GF-D8 (cell line): ENCODE measurements around the gene MTNR1A.

Source experiments
- DNase-seq: peaks from one replicate; lab custom pipeline; 2025; lab: John Stamatoyannopoulos, UW

MTNR1A gene

DNA sequence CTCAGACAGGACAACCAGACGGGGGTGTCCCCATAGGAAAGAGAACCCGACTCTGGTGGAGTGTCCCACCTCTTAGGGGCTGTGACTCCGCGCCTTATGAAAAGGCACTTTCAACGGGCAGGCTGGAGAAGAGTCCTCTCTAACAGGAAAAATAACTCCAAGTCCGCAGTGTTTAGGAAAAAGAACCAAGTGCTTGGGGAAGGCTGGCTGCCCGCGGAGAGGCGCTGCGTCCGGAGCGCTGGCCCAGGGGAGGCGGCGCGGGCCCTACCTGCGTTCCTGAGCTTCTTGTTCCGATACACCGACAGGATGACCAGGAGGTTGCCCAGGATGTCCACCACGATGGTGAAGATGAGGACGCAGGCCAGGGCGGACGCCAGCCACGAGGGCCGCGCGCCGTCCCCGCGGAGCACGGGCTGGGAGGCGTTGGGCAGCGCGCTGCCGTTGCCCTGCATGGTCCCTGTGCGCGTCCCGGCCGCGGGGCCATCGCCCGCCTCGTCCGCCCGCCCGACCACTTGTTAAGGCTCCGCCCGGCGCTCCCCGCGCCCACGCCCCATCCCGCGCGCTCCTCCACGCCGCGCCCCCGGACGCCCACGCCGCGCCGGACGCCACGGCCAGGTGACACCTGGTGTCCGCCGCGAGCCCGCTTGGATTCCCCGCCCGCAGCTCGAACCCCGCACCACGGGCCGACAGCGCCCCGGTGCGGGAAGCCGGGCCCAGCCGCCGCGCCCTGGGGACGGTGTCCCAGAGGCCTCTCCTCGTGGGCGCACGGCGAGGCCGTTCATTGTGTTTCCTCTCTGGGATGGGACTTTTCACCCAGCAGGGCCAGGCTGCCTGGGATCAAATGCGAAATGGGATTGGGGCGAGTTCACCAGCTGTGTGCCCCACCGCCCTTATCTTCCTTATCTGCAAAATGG, at the start of gene MTNR1A:
Gene MTNR1A (minus strand): TSS at position 654 of the 914 bp plus-strand sequence. CDS start 202 bp downstream, at position 452.
- no peak for DNase-seq

DNA sequence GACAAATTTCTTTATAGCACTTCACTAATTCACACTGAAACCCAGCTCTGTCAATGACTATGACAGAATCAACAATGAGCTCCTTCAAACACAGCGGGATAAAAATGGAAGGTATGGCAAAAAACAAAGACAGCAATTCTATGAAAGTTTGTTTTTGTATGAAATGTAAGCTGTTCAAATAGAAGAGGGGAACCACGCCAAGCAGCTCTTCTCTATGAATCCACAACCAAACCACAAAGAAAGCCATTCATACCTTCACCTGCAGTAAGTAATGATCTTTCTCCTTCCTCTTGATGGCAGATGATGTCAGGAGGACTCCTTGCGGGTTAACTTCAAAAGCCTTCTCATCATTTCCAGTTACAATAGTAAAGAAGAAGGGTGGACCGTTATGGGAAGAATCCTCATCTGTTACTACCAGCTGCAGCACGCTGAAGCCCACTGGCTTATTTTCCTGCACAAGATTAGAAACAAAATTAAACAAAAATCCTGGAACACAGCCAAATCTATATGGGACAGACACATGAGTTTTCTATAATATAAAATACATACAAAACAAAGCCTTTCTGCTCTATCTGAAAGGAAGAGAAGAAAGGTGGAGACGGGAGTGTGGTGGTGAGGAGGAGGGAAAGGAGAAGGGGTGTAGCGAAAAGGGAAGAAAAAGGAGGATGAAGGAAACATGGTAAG, 48.9 kb upstream of the MTNR1A start:
- DNase-seq, result no peak

DNA sequence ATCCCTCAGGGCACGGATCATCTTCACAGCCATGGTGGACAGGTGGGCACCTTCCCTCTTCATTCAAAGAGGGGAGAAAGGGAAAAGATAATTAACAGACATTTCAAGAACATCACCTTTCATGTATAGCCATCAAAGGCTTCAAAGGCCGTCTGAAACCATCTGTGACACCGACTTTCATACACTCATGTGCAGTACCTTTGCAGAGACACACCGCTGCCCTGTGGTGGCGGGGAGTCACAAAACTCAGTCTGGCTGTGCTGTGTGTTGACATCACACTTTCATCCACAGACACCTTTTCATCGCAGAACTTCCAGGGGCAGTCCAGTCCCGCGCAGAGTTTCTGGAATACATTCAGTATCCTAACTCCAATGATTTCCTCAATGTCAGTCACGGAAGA, 47.6 kb upstream of the MTNR1A start:
- DNase-seq, result no peak

DNA sequence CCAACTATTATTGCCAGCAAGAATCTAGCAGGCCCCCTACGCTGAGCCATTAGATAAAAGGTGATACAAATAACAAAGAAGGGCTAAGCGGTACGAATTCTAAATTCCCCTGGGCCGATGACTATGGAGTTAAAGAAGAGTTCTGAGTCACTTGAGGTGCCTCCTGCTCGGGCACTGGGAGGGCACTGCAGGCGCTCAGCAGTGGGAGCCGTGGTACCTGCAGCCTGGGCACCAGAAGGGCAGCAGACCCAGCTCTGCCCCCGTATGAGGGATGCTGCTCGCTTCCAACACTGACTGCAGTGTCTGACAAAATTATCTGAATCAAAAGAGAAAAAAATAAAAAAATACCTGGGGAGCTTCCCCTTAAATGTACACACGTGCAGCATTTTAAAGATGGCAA, 44.1 kb upstream of the MTNR1A start:
- no peak for DNase-seq

DNA sequence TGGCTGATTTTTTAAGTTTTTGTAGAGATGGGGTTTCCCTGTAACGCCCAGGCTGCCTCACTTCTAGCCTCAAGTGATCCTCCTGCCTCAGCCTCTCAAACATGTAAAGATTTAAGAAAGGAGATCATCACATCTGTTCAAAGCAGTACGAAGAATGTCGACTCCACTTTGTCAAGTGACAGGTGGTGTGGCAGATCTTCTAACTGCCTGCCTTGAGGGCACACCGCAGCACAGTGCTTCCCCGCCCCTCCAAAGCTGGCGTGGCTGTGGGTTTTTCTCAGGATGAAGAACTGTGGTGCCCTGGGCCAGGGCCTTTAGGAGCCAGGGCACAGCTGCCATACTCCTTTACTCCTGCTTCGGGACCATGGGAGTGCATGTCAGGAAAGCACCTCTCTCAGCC, 43.3 kb upstream of the MTNR1A start:
- no peak for DNase-seq

DNA sequence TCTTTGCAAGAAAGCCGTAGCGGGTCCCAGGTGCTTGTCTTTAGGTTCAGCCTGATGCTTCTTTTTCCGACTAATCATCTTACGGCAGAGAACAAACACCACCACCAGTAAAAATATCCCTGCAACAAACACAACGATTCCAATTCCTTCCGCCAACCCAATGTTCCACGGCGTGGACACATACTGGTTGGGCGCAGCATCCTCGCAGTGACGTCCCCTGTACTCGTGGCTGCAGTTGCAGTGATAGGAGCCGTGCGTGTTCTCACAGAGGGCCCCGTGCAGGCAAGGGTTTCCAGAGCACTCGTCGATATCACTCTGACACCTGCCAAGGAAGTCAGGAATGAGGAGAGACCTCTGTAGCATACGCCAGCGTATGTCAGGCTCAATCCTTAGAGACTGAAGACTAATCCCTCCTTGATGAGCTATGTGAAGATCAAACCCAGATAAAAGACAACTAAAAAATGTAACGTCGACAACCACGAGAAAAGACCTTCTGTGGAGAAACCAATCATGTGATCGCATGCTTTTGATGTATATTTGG, 41.6 kb upstream of the MTNR1A start:
- DNase-seq, result no peak

DNA sequence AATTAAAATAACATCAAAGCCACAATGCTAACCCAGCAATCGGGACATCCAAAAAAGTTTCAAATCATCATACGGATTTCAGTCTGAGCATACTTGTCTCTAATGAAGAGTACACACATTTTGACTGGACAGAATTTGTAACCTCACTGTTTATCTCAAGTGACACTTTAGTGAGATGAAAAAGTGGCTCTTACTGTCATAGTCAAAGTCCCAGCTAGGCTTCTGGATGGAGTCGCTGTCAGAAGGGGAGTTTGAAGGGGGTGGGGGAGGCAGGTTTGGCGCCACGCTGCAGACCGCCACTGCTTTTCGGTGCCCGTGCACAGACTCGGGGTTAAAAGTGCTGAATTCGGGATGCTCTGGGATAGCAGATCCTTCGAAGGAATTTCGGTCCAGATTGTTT, 41.0 kb upstream of the MTNR1A start:
- no peak for DNase-seq

DNA sequence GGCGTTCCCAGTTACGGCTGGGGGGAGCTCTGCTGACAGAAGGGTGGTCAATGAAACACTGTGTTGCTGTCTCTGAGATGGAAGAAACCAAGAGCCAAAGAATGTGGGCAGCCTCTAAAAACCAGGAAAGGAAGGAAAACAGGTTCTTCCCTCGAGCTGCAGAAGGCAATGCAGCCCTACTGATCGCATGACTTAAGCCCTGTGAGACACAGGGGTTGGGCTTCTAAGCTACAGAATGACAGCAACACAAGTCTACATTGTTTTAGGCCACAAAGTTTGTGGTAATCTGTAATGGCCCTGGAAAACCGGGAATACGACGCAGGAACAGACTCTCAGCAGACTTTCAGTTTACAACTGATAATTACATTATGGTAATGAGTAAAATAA, 38.2 kb upstream of the MTNR1A start:
- DNase-seq, result no peak

DNA sequence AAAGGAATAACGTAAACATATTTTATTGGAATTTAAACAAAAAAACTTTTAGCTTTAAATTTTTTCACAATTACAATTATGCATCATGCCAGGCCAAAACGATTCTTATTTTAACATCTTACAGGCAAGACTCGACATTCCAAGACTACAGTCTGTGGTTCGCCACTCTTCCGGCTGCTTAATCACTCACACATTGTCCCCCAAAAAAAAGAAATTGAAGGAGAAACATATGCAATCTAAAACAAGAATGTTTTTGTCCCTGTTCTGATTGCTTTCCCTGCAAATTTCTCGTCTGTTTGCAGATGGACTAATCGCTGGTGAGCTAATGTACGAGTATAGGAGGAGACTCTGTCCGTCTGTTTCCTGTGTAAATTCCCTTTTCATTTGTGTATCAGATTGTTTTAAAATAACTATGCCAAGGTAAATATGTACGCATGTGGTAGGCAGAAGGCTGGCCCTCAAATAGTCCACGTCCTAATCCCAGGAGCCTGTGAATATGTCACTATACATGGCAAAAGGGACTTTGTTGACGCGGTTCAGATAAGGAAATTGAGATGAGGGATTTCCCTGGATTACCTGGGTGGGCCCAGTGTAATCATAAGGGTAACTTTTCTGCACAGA, 37.7 kb upstream of the MTNR1A start:
- no peak for DNase-seq

DNA sequence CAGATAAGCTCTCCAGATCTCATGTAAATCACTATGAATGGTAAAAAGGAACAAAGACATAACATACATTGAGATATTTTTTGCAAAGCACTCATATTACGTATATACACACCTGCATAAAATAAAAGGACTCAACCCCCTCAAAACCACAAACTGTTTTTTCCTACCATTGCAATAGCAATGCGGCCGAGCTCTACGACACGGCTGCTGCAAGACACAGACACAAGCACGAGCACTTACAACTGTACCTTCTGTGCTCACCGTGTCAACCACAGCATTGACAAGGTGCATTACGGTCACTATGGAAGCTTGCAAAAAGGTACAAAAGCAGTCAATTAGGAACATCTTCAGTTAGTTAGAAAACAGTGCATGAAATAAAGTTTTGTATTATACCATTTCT, 37.1 kb upstream of the MTNR1A start:
- DNase-seq, result no peak

DNA sequence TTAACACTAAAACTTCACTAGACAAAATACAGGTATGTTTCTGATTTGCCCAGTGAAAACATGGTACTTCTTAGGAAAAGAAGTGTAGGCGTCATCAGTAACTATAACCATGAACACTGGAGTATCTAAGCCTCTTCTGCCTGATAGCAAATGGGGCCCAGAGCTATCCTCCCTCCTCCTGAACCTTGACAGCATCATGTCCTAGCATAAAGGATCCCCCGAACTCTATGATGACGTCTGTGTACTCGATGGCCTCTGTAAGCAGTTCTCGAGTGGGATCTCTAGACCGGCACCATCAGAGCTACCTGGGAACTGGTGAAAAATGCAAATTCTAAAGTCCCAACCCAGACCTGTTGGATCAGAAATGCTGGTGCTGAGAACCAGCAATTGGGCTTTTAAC, 36.3 kb upstream of the MTNR1A start:
- no peak for DNase-seq

DNA sequence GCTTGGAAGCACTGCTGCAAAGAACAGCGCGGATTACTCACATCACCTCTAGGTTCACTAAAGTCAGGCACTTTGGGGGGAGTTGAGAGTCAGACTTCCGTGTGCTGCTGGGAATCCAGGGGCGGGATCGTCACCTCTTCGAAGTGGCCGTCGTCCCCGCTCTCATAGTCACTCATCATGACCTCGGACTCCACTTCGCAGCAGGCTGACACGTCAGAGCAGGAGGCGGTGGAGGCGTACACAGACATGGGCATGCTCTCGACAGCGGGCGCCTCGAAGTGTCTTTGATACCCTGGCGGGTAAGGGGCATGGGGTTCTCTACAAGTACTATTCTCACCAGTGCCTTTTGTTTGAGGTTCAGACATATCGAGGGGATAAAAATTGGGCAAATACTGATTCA, 33.1 kb upstream of the MTNR1A start:
- DNase-seq, result no peak

DNA sequence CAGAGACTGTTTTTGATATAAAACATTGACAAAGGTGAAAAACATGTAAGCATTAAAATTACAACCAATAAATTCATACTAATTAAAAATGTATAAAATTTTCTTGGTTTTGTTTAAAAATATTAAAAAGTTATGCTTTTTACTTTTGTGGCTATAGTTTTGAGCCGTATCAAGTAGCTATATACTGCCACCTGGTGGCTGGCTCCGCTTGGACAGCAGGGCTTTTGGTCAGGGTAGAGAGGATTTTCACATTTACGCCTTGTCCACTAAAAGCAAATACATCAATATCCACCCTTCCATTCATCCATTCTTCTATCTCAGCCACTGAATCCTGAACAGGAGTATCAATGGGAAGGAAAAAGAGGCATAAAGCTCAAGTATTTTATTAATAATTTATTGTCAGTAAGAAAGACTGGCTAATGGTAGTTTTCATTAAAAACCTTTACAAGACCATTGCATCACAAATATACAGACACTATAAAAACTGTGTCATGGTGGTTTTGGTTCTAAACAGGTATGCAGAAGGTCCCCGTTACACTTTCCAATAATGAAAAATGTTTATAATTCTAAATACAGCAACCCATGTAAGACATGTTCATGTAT, 32.1 kb upstream of the MTNR1A start:
- DNase-seq, result no peak

DNA sequence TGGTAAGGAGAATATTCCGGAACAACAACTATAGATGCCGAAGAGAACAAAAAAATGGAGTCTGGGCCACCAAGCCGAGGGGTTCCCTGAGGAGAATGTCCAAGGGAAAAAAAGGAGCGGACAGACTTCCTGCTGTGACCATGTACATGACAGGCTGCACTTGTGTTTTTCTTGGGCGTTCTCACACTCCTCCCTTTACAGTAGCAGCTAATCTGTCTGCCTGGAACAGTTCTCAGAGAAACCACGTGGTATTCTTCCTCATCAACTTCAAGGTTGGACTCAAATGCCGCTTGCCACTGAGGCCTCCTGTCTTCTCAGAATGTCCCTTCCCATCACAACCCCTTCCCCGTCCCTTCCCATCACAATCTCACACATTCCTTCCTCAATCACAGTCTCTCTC, 30.8 kb upstream of the MTNR1A start:
- DNase-seq, result no peak

DNA sequence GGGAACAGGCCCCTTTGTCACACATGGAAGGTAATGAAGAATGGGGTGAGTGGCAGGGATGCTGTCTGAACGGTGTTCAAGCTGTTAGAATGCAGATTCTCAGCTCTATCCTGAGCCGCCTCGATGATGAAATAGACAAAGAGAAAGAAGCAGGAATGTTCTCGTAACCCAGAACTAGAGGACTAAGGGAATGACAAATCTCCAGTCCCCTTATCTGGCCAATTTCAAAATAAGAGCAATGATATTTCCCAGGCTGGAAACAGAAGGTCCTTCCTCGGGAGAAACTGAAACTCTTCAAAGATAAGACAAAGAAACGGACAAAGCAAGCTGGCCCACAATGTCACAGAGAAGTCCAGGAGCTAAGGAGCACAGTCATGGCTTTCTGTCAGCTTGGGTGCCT, 29.5 kb upstream of the MTNR1A start:
- no peak for DNase-seq

DNA sequence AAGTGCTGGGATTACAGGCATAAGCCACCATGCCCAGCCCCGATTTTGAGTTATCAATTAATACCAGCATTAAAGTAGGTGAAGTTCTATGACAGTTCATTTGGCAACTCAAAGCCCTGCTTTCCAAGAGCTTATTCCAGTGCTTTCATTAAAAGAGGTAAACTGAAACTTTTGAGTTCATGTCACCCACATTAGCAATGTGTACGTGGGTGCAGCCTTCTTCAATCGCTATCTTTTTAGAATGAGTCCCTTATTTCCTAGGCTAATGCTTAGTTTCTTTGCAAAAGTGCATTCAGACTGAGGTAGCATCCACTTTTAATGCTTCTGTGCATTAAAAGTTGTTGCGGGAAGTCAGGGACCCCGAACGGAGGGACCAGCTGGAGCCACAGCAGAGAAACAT, 26.1 kb upstream of the MTNR1A start:
- no peak for DNase-seq

DNA sequence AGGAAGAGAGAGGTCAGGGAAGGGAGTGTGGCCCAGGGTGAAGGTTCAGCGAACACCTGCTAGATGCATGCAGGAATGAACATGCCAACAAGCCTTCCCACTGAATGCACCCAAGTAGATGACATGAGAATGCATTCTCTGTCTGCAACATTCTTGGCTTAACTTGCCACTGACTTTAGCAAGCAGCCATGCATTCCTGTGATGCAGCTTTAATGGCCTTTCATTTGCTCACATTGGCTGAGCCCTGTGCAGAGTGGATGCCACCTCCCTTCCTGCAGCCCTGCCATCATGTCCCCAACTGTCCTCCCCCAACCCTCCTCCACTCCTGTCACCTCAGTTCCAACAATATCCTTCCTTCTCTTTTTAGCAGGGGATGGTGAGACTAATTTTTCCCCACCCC, 25.3 kb upstream of the MTNR1A start:
- DNase-seq, result no peak

DNA sequence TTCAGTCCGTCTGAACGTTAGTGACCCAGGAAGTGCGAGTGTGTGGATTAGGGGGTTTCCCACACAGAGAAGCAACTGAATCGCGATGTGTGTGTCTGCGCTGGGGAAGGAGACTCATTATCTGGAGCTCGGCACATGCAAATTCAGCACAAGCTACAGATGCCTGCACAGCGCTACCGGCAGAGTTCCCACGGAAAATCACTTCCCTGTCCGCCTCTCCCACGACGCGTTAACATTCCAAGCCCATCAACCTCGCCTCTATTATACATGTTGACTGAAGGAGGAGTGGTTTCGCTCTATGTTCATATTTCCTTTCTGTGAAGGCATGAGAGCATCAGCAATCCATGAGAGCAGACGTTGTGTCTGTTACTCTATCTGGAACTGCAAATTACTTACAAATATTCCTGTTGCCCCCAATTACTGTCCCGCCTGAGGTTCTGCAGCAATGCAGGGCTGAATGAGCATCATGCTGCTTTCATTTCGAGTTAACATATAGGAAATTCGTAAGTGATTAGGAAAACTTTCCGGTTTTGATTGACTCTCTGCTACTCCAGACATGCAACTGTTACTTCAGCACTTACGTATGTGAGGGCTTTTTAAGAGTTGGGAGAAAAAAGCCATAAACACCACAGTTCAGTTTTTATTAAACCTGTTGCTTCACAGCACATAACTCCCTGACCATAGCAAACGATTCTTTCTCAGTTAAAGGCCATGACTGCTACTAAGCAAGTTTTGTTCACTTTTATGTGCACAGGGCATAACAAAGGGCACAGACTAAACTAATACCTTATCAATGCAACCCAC, 15.0 kb upstream of the MTNR1A start:
- DNase-seq, result no peak

DNA sequence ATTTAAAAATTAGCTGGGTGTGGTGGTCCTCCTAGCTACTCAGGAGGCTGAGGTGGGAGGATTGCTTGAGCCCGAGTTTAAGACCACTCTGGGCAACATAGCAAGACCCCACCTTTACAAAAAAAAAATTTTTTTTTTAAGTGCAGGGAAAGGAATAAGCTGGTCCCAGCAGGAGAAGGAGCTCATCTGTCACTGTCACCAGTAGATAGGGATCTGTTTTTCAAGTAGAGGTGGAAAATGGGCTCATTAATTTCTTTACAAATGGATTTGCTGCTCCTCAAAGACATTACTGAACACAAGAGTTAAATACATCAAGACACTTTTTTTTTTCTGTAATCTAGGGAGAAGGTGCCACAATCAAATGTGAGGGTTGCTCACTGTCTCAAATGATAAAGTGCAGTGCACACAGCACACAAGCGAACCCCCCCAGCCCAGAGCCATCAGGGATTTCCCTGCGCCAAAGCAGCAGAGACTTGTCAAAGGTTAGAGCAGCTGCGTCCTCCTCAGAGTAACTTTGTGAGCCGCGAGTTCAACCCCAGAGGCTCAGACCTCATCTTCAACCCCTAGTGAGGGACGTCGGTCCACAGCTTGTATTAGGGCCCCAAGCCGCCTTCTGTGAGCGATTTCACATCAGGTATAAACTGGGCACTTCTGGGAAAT, 14.3 kb upstream of the MTNR1A start:
- DNase-seq, result no peak

DNA sequence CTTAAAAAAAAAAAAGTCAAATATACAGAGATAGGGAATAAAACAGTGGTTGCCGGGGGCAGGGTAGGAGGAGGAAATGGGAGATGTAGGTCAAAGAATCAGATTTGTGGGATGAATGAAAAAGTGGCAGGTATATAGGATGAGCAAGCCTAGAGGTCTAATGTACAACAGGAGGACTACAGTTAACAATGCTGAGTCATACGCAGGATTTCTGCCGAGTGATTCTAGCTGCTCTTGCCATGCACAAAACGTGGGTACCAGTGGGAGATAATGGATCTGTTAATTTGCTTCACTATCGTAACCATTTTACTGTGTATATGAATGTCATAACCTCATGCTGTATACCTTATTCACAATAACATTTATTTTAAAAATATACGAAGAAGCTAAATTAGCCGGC, 10.7 kb upstream of the MTNR1A start:
- DNase-seq, result no peak

DNA sequence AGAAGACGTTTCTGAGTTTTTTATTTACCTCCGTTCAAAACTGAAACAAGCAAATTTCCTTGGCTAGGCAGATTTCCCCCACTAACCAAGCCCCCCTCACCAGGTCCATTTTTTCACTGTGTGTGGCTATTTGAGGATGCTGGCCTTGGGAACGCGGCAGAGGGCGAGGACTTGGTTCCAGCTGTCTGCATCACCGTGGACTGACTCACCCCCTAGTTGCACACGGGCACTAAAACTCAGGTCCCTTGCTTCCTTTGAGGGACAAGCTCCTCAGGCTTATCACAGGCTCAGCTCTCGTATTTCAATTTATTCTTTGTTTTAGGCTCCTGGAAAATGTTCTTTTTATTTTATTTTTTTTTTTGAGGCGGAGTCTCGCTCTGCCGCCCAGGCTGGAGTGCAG, 8.4 kb upstream of the MTNR1A start:
- DNase-seq, result no peak
